Subcutaneous adipose tissue (tissue), 4 donors: Measurements from ENCODE around the gene GPR17. TPM values are rescaled to one million over a fixed set of nuclear protein-coding genes. Genes with fewer than 3 reads are reported as not detected.

ENCODE experiments used
- total RNA-seq, 4 donors: library from RNA; depleted of rRNA; stranded (reverse); fragments of >200 nt; gene quantifications; one replicate each; pipeline ENCODE4 v1.1.0, GENCODE V29; 2016
- TF ChIP-seq, protein P1 (sequence below): fragments of 450-650 bp; IDR thresholded peaks from one replicate; pipeline ENCODE4 v1.5.1; 2016; ENCODE audit warnings: low read depth, mild to moderate bottlenecking, control low read depth, antibody characterized with exemption, moderate library complexity

Gene GPR17
- total RNA-seq, 4 donors from 2014 or later, result not detected

DNA sequence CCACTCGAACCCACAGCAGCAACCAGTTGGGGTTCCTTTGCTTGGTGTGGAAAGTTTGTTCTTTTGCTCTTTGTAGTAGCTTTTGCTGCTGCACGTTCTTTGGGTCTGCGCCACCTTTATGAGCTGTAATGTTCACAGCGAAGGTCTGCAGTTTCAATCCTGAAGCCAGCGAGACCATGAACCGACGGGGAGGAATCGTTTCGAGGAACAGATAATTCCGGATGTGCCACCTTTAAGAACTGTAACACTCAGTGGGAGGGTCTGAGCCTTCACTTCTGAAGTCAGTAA lies 14.3 kb downstream of the GPR17 start:
- TF ChIP-seq, protein P1, sequence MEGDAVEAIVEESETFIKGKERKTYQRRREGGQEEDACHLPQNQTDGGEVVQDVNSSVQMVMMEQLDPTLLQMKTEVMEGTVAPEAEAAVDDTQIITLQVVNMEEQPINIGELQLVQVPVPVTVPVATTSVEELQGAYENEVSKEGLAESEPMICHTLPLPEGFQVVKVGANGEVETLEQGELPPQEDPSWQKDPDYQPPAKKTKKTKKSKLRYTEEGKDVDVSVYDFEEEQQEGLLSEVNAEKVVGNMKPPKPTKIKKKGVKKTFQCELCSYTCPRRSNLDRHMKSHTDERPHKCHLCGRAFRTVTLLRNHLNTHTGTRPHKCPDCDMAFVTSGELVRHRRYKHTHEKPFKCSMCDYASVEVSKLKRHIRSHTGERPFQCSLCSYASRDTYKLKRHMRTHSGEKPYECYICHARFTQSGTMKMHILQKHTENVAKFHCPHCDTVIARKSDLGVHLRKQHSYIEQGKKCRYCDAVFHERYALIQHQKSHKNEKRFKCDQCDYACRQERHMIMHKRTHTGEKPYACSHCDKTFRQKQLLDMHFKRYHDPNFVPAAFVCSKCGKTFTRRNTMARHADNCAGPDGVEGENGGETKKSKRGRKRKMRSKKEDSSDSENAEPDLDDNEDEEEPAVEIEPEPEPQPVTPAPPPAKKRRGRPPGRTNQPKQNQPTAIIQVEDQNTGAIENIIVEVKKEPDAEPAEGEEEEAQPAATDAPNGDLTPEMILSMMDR, result no peak

DNA sequence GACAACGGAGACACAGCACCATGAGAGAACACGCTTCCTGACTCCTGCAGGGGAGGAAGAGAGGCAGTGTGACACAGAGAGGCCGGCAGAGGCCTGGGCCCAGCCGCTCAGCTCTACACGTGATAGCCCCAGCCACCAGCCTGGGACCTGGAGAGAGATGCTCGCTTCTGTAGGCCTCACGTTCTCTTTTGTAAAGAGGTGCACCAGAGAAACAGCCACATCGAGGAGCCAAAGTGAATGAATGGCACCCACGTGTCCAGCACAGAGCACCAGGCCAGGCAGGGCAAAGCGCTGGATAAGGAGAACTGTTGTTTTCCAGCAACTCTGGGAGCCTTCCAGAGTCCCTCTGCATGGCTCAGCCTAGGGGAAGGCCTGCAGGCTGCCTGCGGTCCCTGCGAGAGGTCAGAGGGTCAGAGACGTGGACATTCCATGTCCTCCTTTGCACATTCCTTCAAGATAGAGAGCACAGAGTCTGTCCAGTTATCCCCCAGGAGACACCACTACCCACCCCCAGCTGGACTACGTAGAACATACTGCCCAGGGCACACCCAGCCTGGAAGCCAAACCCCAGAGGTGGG lies 15.2 kb downstream of the GPR17 start:
- TF ChIP-seq, protein P1, result no peak

DNA sequence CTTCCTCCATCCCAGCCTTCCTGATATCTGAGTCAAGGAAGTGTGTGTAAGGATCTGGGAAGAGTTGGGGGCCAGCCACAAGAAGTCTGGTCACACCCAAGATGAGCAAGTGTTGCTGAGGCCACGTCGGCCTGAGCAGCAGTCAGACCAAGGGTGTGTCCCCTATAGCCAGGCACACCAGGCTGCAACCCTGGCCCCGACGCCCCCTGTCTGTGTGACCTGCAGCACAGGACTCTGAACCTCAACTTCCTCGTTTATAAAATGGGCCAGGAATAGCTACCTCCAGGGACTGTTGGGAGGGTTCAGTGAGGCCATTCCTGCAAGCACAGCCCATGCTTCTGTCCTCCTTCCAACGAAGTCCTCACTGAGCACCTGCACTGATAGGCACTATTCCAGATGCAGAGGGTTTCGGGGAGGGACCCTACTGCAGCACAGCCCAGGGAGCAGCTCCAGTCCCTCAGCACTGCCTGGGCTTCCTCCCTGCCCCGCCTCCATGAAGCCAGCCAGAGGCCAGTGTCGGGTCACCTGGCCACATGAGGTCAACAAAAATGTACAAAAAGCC lies 16.1 kb downstream of the GPR17 start:
- TF ChIP-seq, protein P1, result no peak

DNA sequence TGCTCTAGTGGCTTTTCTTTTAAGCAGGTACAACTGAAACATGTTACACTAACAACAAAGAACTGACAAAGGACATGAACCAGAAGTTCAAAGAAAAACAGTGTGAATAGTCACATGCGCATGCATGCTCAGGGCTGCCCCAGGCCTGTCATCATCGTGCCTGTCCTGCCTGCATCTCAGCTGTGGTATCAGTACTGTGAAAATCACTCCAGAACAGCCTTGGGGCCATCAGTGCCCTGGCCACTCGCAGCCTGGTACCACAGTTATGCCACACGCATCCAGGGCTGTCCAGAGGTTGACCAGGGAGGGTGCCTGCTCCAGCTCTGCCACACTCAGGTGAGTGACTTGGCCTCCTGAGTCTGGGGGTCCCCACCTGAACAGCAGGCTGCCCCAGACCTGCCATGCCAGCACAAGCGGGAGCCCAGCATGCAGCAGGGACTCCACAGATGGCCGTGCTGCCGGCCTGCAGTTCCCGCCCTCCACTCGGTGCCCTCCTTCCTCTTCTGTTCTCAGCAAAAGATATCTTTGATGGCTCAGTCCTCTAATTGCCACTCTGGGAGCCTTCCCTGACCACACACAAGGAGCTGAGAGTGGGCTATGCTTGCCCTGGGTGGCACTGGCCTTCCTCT lies 17.1 kb downstream of the GPR17 start:
- TF ChIP-seq, protein P1, result no peak

DNA sequence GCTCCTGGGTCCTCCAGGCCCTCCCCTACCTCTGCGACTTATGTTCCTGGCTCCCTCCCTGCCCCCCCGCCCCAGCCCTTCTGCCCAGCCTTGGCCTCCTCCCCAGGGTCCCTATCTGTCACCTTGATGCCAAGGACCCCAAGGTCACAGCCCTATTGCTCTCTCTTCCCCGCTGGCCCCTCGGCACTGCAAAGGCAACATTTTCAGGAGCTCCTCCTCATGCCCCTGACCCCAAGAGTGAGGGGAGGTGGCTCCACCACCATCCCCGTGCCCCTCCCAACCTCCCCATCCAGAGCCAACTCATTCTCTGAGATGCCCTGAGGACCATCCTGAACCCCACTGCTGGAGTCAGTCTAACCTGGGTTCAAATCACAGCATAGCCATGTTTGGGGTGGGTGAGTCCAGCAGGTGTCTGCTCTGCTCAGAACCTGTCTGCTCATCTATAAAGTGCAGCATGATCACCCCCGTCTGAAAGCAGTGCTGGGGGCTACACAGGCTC lies 17.7 kb downstream of the GPR17 start:
- TF ChIP-seq, protein P1, result no peak

DNA sequence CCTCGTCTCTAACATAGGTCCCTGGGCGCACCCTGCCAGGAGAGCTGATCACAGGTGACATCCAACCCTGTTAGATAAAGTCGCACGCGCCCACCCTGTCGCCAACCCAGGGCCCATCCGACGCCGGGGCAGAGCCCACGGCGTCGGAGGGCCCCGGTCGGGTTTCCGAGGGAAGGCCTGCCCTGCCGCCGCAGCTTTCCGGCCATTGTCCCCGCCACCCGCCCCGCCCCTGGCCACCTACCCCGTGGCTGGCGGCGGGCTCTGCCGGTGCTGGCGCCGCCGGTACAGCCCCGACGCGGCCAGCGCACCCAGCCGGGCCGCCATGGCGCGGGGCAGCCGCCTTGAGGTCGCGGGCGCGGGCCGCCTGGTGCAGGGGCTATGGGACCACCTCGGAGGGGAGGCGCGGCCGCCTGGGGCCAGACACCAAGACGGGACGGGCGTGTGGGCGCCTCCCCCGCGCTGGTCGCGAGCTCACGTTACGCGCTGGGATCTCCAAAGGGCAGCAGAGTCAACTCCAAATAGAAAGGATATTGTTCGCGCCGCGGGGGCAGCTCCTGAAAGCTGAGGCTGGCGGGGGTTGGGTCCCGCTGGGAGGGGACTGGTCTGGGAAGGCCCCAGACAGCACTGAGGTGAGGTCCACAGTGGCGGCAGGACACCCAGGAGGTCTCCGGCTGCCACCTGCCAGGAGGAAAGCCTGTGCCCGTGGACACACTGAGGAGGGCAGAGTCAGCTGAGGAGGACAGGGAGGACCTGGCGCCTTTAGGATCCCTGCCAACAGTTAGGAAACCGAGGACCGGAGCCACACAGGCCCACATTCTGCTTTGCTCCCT lies 18.3 kb downstream of the GPR17 start:
- TF ChIP-seq, protein P1, result no peak

DNA sequence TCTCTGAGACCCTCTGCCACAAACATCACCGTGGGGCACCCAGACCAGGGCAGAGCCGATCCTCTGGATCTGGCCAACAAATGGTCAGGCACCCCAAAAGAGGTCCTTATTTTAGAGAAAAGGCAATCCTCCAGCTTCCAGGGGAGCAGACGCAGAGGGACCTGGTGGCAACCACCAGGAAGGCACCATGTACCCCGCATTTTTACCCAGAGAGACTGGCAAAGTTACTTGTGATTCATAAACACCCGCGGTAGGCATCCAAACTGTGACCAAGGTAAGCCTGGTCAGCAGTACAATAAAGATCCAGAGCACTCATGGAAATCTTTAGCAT lies 18.9 kb downstream of the GPR17 start:
- TF ChIP-seq, protein P1, result no peak
